Epidermal melanocyte (primary cell): Measurements from ENCODE around the gene IFNAR2.
"Not testable (repeated sequence)": the region's sequence is repeated elsewhere in the genome, so short reads cannot be mapped to it uniquely, and the experiment has no call there.

Source experiments
- DNase-seq: peaks from one replicate; pipeline ENCODE4 v3.0.0; 2011; ENCODE audit warnings: low spot score; ENCODE audit not compliant: insufficient read length

Gene IFNAR2

DNA sequence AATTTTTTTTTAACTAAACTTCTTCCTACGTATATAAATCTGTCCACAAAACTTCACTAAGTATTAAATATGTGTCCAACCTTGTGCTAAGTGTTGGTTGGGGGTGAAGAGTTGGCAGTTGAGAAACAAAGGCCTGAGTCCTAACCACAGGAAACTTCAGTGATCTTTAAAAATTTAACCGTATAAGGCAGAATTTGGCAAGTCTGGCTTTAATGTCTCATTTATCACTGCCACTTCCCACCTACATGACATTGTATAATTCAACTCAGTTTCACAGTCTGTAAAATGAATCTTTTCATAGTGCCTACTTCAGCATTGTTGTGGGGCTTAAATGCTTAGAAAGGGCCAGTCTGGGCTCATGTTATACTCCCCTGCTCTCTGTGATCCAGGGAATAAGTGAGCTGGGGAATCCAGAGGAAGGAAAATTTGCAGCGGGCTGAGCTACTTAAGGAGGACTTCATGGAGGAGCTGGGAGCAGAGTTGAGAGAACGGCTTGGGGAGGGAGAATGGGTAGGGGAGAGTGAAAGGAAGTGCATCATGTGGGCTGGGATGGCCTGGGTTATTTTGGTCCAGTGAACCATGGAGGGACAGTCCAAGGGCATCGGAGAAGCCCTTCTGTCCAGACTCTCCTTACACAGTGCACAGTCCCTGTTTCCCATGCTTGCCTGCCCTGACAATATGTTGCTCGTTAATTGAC, 14.5 kb downstream of the IFNAR2 start:
- no peak for DNase-seq

DNA sequence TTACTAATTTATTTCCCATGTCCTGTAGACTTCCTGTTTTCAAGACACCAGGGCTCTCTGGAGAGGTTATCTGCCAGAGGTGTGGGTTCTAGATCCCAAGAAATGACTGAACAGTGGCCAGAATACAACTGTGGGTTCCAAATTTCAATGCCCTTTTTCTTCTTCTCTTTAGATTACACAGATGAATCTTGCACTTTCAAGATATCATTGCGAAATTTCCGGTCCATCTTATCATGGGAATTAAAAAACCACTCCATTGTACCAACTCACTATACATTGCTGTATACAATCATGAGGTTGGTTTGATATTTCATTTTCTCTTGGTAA, 15.0 kb downstream of the IFNAR2 start:
- no peak for DNase-seq

DNA sequence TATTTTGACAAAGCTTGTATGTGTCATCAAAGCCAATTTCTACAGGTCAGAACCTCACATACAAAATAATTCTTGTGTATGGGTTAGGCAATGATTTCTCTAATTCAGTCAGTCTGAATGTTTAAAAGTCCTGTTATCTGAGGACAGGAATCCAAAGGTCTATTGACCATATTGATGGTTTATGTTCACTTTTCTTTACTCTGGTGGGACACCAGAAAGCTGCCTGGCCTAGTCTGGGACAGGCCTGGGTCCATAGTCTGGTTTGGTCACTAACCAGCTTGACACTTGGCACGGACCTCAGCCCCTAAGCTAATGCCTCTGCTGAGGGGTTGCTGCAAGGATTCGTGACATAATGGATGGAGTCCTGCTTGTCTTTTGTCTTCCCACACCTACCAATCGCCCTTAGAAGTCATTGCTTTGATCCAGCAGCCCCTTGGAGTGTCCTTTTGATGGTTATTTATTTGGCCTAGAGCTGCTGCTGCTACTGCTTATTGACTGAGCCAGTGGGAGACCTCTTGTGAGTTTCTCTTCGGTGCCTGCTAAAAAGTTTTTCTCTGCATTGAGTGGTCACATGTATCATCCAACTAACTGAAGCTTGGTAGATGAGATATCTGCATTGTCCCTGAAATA, 15.7 kb downstream of the IFNAR2 start:
- no peak for DNase-seq

DNA sequence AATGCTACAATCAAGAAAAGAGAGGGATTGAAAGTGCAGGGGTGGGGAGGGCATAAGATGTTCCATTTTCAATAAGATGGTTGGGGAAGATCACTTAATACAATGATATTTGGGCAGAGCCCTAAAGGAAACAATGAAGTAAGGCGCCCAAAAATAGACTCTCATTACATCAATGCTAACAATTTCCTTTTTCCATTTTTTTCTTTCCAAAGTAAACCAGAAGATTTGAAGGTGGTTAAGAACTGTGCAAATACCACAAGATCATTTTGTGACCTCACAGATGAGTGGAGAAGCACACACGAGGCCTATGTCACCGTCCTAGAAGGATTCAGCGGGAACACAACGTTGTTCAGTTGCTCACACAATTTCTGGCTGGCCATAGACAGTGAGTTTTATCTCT, 16.8 kb downstream of the IFNAR2 start:
- no peak for DNase-seq

DNA sequence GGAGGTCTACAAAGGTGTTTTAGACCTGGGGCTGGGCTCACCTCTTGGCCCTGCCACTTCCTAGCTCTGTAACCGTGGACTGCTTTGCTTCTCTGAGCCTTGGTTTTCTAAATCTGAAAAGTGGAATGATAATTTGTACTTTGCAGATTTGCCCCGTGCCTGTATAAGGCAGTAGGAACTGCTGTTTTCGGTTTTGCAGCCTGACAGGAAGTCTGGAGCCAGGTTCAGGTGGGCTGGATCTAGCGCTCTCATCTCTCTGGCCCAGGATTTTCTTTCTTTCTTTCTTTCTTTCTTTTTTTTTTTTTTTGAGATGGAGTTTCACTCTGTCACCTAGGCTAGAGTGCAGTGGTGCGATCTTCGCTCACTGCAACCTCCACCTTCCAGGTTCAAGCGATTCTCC, 17.2 kb downstream of the IFNAR2 start:
- no peak for DNase-seq

DNA sequence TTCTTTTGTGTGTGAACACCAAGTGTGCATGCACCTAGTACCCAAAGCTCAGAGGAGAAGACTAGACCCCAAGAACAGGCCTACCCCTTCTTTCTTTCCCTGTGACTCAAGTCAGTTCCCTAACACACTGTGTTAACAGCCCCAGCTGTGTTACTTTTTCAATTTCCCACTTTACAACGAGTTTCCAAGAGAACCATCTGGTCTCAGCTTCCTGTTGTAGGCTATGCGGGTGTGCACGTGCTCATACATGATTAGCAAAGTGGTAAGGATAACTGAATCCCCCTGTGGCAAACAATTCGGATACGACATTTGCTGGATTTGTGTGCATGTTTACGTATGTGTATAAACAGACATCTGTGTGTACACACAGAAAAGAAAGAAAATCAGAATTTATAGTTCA, 17.9 kb downstream of the IFNAR2 start:
- DNase-seq, result no peak

DNA sequence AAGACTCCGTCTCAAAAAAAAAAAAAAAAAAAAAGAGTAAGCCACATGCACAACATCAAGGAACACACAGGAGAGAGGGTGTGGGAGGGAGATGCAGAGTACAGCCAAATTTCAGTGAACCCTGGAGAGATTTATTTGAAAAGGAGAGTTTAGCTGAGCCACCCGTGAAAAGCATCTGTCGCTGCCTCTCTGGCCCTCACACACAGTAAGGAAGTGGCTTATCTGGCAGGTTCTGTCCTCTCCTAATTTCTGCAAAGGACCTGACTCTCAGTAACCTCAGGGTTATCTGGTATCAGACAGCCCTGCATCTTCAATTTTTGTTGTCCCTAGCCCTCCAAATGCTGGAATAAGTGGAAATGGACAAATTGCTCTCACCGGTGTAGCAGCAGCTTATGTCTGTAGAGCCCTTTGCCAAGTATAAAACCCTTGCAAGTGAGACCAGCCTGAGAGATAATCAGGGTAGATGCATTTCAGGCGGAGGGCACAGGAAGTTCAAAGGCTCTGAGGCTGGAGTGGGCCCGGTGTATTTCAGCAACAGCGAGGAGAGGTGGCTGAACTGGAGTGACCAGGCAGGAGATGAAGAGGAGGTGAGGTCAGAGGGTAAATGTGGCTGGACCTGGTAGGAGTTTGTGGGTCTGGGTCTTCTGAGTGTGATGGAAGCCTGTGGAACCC, 19.7 kb downstream of the IFNAR2 start:
- no peak for DNase-seq

DNA sequence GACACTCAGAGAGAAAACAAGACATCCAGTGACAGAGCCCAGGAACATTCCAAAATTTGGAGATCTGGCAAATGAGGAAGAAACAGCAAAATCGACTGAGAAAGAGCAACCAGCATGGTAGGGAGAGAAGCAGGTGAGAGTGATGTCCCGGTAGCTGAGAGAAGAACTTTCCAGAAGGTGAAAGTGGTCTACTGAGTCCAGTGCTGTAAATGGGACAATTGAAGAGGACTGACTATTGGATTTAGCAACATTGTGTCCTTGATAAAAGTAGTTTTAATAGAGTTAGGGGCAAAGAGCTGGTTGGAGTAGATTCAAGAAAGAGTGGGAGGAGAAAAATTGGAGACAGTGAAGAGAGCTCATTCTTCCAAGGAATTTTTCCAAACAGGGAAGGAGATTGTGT, 21.4 kb downstream of the IFNAR2 start:
- DNase-seq, result no peak

DNA sequence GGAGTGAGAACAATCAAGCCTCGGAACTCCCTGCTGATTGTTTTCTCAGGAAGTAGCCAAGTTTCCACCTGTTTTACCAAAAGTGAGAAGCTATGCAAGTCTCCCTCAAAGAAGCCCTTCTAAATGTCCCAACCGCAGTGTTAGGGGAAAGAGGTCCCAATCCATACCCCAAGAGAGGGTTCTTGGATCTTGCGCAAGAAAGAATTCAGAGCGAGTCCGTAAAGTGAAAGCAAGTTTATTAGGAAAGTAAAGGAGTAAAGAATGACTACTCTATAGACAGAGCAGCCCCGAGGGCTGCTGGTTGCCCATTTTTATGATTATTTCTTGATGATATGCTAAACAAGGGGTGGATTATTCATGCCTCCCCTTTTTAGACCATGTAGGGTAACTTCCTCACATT, 23.6 kb downstream of the IFNAR2 start:
- not testable (repeated sequence) for DNase-seq

DNA sequence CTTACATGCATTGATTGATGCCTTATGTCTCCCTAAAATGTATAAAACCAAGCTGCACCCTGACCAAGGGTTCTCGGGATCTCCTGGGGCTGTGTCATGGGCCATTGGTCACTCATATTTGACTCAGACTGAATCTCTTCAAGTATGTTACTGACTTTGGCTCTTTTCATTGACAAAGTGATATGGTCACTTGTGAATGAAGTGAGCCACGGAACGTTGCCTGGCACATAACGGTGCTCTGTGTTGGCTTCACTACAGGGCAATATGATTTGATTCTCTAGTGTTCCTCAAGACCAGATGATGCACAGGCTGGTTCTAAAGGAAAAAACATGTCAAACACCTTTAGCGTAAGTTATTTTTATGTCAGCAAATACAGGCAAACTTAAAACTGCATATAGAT, 25.0 kb downstream of the IFNAR2 start:
- DNase-seq, result no peak

DNA sequence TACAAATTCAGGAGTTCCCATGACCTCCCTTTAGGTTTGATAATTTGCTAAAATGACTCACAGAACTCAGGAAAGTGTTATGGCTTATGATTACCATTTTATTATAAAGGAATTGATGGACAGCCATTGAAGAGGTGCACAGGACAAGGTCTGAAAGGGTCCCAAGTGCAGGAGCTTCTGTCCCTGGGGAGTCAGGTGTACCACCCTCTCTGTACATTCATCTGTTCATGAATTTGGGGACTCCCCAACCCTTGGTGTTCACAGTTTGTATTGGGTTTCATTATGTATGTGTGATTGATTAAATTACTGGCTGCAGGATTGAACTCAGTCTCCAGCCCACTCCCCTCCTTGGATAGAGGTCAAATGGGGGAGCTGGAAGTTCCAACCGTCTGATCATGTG, 25.7 kb downstream of the IFNAR2 start:
- DNase-seq, result no peak

DNA sequence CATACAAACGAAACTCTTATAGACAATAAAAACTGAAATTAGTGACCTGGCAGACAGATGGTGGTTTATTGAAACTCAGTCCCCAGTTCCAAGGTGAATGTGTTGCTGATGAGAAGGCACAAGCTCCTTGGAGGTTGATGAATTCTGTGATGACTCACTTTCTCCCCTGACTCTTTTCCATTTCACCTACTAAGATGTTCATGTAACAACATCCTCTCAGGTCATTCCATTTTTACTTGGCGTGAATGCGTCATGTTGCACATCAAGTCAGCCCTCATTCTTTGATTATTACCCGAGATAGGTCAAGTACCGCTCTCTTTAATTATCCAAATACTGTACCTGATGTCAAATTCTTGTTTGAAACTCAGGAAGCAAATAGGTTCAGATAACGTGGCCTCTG, 26.3 kb downstream of the IFNAR2 start:
- no peak for DNase-seq

DNA sequence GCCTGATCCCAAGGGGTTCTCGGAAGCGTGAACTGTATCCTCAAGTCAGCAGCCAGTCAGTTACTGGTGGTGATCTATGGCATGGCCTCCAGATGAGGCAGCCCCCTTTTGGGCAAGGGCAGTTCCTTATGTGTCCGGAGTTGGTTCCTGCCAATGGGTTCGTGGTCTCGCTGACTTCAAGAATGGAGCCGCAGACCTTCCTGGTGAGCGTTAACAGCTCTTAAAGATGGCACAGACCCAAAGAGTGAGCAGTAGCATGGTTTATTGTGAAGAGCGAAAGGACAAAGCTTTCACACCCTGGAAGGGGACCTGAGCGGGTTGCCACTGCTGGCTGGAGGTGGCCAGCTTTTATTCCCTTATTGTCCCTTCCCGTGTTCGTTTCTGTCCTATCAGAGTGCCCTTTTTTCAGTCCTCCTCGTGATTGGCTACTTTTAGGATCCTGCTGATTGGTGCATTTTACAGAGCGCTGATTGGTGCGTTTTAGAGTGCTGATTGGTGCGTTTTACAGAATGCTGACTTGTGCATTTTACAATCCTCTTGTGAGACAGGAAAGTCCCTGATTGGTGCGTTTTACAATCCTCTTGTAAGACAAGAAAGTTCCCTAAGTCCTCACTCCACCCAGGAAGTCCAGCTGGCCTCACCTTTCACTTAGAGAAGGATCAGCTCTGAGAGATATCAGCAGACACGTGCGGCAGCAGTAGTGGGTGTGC, 27.5 kb downstream of the IFNAR2 start:
- no peak for DNase-seq

DNA sequence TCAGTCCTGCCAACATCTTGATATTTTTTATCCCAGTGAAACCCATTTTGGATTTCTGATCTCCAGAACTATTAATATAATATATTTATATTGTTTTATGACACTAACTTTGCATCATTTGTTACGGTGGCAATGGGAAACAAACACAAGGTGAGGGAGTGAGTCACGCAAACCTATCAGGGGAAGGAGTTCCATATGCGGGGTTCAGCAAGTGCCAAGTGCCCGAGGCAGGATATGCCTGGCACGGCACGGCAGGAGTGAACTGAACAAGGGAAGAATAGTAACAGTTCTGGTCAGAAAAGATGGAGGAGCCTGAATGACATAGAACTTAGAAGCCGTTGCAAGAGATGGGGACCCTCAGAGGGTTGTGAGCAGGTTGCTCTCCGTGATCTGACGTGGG, 28.7 kb downstream of the IFNAR2 start:
- no peak for DNase-seq

DNA sequence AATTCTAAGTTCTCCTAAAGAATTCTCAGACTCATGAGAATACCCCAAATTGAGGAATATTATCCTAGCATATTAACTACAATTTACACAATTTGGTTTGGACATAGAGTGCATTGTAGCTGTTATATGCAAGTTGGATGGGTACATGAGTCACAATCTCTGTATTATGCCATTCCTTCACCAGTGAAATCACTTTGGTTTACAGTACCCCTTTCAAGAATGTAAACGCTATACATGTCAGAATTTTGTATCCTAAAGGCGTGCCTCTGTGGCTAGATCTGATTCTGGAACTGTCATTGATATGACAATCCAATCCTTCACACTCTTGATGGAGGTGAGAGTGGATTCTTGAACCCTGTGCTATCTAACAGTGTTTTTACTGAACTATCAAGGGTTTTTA, 29.7 kb downstream of the IFNAR2 start:
- no peak for DNase-seq

DNA sequence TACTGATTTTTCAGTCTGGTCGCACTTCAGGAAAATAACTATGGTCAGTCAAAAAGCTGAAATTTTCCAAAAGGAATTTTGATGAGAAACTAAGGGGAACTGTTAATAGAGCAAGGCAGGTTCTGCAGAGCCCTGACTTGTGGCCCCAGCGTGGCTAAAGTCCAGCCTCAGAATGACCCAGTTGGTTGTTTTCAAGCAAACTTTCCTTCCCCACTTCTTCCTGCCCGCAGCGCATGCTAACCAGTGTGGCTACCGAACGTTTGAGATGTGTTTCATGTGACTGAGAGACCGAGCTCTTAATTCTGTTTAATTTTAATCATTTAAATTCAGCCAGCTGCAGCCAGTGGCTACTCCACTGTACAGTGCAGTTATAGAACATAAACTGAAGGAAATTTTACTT, 30.3 kb downstream of the IFNAR2 start:
- no peak for DNase-seq

DNA sequence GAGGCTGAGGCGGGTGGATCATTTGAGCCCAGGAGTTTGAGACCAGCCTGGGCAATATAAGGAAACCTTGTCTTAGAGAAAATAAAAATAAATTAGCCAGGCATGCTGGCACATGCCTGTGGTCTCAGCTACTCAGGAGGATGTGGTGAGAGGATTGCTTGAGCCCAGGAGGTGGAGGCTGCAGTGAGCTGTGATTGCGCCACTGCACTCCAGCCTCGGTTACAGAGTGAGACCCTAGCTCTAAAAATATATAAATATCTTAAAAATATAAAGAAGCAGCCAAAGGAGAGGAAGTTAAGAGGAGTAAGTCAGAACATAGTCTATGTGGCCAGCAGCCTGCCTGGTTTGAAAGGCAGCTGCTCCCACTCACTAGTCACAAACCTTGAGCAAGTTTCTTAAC, 31.9 kb downstream of the IFNAR2 start:
- no peak for DNase-seq

DNA sequence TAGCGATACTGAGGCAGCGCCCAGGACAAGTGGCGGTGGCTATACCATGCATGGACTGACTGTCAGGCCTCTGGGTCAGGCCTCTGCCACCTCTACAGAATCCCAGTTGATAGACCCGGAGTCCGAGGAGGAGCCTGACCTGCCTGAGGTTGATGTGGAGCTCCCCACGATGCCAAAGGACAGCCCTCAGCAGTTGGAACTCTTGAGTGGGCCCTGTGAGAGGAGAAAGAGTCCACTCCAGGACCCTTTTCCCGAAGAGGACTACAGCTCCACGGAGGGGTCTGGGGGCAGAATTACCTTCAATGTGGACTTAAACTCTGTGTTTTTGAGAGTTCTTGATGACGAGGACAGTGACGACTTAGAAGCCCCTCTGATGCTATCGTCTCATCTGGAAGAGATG, 33.2 kb downstream of the IFNAR2 start:
- no peak for DNase-seq

DNA sequence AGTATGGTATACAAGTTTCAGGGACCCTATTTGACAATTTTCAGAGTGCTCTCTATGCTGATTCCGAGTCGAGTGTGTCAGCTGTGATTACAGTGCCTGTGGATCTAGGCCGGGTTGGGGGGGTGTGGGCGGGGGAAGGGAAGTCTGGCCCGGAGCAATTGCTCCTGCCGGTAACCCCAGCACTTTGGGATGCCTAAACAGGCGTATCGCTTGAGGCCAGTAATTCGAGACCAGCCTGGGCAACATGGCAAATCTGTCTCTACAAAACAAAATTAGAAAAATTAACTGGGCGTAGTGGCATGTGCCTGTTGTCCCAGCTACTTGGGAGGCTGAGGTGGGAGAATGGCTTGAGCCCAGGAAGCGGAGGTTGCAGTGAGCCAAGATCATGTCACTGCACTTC, 34.8 kb downstream of the IFNAR2 start:
- DNase-seq, result no peak

DNA sequence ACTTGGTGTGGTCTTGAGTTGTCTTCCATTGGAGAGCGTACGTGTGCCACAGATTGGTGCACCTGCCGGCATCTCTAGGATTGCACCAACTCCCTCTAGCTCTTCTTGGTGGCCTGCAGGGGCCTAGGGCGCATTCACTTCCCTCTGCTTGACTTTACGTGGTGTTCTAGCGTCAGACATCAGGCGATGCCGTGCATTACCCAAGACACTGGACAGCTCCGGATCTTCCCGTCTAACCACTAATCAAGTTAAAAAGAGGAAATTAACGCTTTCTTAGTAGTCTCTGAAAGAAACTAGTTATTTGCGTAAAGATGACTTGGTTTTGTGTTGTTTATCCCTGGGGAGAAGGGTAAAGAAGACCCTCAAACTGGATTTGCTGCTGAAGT, 35.9 kb downstream of the IFNAR2 start:
- DNase-seq, result no peak

DNA sequence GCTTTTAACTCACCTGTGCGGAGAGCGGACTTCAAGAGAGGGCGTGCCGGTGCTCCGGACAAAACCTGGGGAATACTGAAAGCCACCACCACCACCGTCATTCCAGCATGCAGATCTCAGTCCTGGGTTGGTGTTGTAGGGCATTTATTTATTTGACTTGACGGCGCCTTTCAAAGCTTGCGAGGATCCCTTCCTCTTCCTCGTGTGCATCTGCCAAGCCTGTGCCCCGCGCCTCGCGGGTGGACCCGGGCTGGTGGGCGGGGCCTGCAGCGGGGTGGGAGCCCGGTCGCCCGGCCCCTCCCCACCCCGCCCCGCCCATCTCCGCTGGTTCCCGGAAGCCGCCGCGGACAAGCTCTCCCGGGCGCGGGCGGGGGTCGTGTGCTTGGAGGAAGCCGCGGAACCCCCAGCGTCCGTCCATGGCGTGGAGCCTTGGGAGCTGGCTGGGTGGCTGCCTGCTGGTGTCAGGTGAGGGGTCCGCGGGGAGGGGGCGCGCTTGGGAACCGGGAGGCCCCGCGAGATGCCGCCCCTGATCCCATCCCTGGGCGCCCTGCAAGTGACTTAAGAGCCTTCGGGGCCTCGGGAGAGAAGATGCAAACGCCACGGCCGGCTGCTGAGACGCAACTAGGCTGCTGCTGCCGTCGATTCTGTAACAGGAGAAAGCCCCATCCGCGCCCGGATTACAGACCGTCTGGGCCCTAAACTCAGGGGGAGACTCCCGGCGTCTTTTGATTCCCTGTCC, 36.5 kb downstream of the IFNAR2 start, which contains the start of gene IL10RB:
IL10RB (plus strand) TSS at position 318 of the 739 bp plus-strand sequence; CDS start at position 417, 99 bp downstream.
- DNase-seq, result peak; percentile 79

DNA sequence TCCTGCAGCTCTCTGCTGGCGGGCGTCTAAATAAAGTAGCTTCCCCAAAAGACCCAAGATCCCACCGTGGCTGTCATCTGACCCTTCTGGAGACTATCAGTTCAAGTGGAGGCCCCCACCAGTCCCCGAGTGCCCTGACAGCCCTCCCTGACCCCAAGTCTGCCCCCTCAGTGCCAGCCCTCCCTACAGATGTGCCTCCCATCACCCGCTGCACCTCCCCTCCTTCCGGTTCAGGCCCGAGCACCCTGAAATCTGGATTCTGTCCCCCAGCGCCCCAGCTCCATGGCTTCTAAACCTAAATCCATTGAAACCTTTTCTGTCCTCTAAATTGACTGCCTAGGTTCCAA, 37.0 kb downstream of the IFNAR2 start:
- no peak for DNase-seq
